Measurements from ENCODE around the gene PHLDB2. TPM values are rescaled to one million over a fixed set of nuclear protein-coding genes. Genes with fewer than 3 reads are reported as not detected.

Gene PHLDB2
- total RNA-seq, 2 experiments from 2014 or later: 2.1 TPM

DNA sequence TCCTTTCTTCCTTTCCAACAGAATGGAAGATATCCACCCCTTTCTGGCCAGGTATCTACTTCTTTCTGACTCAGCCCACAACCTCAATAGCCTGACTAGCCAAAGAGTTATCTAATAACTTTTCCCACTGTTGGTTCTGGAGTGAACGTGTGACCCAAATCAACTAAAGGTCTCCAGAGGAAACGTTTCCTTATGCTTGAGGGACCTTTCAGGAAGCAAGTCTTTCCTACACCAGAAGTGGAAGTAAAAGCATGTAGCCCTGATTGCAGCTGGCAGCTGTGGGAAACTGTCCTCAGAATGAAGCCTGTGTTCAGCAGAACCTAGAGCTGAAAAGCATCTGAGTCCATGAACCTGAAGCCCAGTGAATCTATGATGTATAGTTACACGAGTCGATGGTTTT is 34.7 kb upstream of the PHLDB2 start:
- H3K9me3 Mint-ChIP-seq: peaks cover 8% of the 10 kb centered on the region
- no peaks in the 10 kb centered on the region for H3K36me3 Mint-ChIP-seq
- DNase-seq: no peak
- POLR2A ChIA-PET: no interaction called here
- H3K27ac Mint-ChIP-seq: no peak overlapping the region
- H3K4me1 Mint-ChIP-seq (ENCODE audit: low read depth): peaks cover 3% of the 10 kb centered on the region
- no peaks in the 10 kb centered on the region for H3K27me3 Mint-ChIP-seq
- CTCF ChIA-PET: no interaction called here
- intact Hi-C loops (cut with micrococcal nuclease): no loop called here
- H3K4me3 Mint-ChIP-seq: no peak overlapping the region

DNA sequence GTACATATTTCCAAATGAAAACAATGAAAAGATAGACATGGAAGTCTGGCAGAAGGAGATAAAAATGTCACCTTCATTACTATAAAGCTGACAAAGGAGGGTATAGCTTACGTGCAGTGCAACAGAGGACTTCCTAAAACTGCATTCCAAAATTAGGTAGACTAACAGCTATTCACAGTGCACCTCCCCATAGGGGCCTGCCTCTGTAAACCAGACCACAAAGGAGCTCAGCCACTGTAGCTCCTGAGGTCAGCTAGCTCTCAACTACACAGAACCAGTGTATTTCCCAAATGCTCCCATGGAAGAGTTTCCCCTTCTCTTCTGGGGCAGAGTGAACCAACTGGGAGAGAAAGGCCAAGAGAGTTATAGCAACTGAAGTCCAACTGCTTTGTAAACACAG is 31.2 kb upstream of the PHLDB2 start:
- Mint-ChIP-seq H3K4me1 (ENCODE audit: low read depth) (peaks cover 9% of the 10 kb centered on the region), H3K27ac (no peak overlapping the region), H3K36me3 (no peaks in the 10 kb centered on the region), H3K27me3 (no peaks in the 10 kb centered on the region), H3K9me3 (no peaks in the 10 kb centered on the region), H3K4me3 (no peak overlapping the region)
- ChIA-PET POLR2A (no interaction called here), CTCF (interaction anchor here (0.7 to 1.1 kb wide), 3 partner anchors 10 to 112 kb away, joined by 3 to 4 read pairs (median 3); no protein-coding TSS in a partner anchor)
- no peak for DNase-seq
- intact Hi-C loops (cut with micrococcal nuclease): no loop called here

DNA sequence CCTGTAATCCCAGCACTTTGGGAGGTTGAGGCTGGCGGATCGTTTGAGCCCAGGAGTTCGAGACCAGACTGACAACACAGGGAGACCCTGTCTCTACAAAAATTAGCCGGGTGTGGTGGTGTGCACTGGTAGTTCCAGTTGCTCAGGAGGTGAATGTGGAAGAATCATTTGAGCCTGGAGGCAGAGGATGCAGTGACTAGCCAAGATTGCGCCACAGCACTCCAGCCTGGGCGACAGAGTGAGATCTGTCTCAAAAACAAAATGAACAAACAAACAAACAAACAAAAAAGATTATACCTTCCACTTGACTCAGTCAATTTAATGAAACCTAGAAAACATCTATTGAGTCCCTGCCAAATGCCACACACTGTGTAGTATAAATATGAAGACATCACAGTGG is 30.5 kb upstream of the PHLDB2 start:
- DNase-seq: no peak
- ChIA-PET POLR2A (no interaction called here), CTCF (interaction anchor here (1.1 kb wide), 1 partner anchor 113 kb away, joined by 3 read pairs; no protein-coding TSS in a partner anchor)
- intact Hi-C loops (cut with micrococcal nuclease): no loop called here
- no peaks in the 10 kb centered on the region for H3K27me3 Mint-ChIP-seq
- H3K9me3 Mint-ChIP-seq: no peaks in the 10 kb centered on the region
- no peak overlapping the region for H3K4me3 Mint-ChIP-seq
- H3K36me3 Mint-ChIP-seq: no peaks in the 10 kb centered on the region
- peaks cover 9% of the 10 kb centered on the region for H3K4me1 Mint-ChIP-seq (ENCODE audit: low read depth)
- no peak overlapping the region for H3K27ac Mint-ChIP-seq

DNA sequence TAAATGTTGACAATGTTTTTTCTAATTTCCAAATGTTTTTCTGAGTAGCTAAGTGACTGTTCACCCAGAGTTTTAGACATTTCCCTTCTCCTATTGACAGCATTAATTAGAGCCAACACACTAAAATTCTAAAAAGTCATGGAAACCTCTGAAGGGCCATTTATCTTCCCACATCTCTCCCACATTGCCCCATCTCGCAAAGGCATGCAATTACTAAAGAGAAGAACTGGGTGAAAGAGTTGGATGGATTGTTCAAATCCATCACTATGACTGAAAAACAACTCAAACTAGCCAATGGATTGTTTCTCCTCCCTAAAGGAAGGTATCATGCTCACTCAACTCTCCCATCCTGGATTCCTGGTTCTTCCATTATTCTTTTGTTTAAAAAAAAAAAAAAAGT is 30.0 kb upstream of the PHLDB2 start:
- Mint-ChIP-seq H3K27ac (no peak overlapping the region), H3K4me1 (ENCODE audit: low read depth) (peaks cover 9% of the 10 kb centered on the region), H3K27me3 (no peaks in the 10 kb centered on the region), H3K4me3 (no peak overlapping the region), H3K36me3 (no peaks in the 10 kb centered on the region), H3K9me3 (no peaks in the 10 kb centered on the region)
- intact Hi-C loops (cut with micrococcal nuclease): no loop called here
- CTCF ChIA-PET: no interaction called here
- POLR2A ChIA-PET: no interaction called here
- DNase-seq: no peak

DNA sequence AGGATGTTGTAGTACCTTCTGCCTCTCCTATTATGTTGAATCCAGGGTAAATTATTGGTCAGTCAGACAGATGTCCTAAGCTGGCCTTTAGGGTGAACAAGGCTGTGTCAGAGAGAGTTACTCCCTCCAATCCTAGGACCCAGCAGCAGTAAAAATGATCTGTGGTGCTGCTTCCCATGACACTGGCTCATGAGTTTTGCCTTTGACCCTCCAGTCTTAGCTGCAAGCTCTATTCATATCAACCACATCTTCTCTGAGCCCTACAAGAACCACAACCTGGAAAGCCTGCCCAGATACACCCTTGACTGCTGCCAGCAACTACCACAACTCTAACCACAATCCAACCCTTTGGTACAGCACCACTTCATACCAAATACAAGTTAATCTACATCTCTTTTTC is 27.2 kb upstream of the PHLDB2 start:
- no peaks in the 10 kb centered on the region for H3K36me3 Mint-ChIP-seq
- intact Hi-C loops (cut with micrococcal nuclease): no loop called here
- peaks cover 6% of the 10 kb centered on the region for H3K4me1 Mint-ChIP-seq (ENCODE audit: low read depth)
- no peaks in the 10 kb centered on the region for H3K27me3 Mint-ChIP-seq
- no peaks in the 10 kb centered on the region for H3K9me3 Mint-ChIP-seq
- H3K27ac Mint-ChIP-seq: no peak overlapping the region
- ChIA-PET POLR2A (no interaction called here), CTCF (no interaction called here)
- peak; percentile 53 for DNase-seq
- H3K4me3 Mint-ChIP-seq: no peak overlapping the region

DNA sequence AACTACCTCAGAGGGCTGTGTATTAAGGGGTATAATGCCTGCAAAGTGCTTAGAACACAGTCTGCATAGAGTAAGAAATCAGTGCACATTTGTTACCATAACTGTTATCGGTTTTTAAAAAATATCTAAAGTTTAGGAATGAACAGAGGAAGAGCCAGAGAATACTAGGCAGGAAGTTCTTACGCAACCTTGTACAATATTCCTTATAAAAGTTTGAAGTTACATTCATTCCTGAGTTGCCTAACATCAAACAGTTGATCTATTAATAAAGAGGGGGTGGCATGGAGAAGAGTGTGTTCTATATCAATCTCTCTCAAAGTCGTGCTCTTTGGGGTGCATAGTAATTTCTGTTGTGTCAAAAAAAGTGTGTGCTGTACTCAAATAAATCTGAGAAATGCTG is 22.0 kb upstream of the PHLDB2 start:
- no peaks in the 10 kb centered on the region for H3K27me3 Mint-ChIP-seq
- POLR2A ChIA-PET: no interaction called here
- CTCF ChIA-PET: no interaction called here
- H3K36me3 Mint-ChIP-seq: no peaks in the 10 kb centered on the region
- DNase-seq: no peak
- no peaks in the 10 kb centered on the region for H3K9me3 Mint-ChIP-seq
- H3K27ac Mint-ChIP-seq: no peak overlapping the region
- intact Hi-C loops (cut with micrococcal nuclease): no loop called here
- peaks cover under 1% of the 10 kb centered on the region for H3K4me1 Mint-ChIP-seq (ENCODE audit: low read depth)
- H3K4me3 Mint-ChIP-seq: no peak overlapping the region

DNA sequence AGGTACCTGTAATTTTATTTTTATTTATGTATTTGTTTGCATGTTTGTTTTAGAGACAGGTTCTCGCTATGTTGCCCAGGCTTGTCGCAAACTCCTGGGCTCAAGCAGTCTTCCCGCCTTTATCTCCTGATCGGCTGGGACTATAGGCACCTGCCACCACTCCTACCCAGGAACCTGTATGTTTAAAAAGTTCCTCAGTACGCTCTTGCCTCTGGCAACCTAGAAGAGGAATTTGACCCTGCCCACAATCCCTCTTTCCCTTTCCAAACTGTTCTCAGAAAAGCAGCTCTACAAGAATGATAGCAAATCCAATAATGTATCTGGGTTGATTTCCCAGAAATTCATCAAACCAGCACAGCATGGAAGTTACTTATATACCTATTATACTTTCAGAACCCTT is 20.9 kb upstream of the PHLDB2 start:
- DNase-seq: no peak
- Mint-ChIP-seq H3K4me1 (ENCODE audit: low read depth) (no peaks in the 10 kb centered on the region), H3K27me3 (no peaks in the 10 kb centered on the region), H3K36me3 (no peaks in the 10 kb centered on the region), H3K4me3 (no peak overlapping the region), H3K9me3 (no peaks in the 10 kb centered on the region), H3K27ac (no peak overlapping the region)
- intact Hi-C loops (cut with micrococcal nuclease): no loop called here
- ChIA-PET CTCF (no interaction called here), POLR2A (no interaction called here)

DNA sequence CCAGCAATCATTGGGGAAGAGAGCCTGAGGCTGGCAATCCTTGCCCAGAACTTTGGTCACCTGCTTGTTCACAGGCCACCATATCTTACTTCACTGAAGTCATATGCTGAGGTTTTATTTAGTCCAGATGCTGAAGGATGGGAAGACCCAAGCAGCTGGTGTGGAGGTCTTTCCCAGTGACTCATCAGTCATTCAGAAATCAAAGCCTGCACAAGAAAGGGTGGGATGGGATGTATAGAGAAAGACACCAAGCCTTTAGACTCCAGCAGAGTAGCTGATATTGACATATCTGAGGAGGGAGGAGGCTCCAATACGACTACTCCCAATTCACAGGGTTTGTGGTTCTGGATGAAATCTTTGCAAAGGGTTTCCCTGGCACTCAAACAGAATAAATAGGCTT is 13.0 kb upstream of the PHLDB2 start:
- H3K4me3 Mint-ChIP-seq: no peak overlapping the region
- H3K27me3 Mint-ChIP-seq: peaks cover 6% of the 10 kb centered on the region
- no peaks in the 10 kb centered on the region for H3K36me3 Mint-ChIP-seq
- intact Hi-C loops (cut with micrococcal nuclease): no loop called here
- ChIA-PET CTCF (no interaction called here), POLR2A (no interaction called here)
- no peaks in the 10 kb centered on the region for H3K4me1 Mint-ChIP-seq (ENCODE audit: low read depth)
- DNase-seq: no peak
- H3K9me3 Mint-ChIP-seq: no peaks in the 10 kb centered on the region
- H3K27ac Mint-ChIP-seq: no peak overlapping the region

DNA sequence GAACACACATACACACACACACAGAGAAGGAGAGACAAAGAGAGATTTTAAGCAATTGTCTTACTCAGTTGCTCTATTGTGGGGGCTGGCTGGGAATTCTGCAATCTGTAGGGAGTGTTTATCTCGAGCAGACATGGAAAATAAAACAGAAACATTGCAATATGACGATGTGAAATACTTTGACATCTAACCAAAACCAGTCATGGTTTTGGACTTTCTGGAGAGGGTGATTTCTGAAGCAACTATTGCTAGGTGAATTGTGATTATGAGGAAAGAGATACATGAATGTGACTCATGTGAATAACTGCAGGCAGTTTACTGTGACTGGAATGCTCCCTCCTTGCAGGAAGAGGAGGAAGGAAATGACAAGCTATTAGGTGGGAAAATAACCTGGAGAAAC is 12.3 kb upstream of the PHLDB2 start:
- Mint-ChIP-seq H3K36me3 (no peaks in the 10 kb centered on the region), H3K9me3 (no peaks in the 10 kb centered on the region), H3K4me1 (ENCODE audit: low read depth) (peaks cover 4% of the 10 kb centered on the region), H3K4me3 (no peak overlapping the region), H3K27ac (no peak overlapping the region), H3K27me3 (peaks cover 6% of the 10 kb centered on the region)
- ChIA-PET POLR2A (no interaction called here), CTCF (no interaction called here)
- DNase-seq: no peak
- intact Hi-C loops (cut with micrococcal nuclease): no loop called here

DNA sequence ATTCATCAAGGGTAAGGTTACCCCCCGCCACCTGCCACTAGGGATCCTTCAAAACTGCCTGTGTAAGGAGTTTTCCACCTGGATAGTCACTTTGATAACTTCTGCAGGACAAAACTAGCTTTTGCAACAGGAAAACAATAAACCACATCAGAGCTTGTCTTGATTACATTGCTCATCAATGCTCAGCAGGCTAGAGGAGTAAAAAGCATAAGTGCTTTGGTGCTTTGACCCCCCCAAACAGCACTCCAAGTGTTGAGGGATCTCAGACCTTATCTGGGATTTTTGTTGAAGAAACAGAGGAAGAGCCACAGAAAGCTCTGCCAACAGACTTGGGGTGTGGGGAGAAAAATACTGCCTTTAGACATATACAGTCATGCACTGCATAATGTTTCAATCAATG is 10.8 kb upstream of the PHLDB2 start:
- CTCF ChIA-PET: interaction anchor here (1.8 kb wide), 1 partner anchor 12 kb away, joined by 5 read pairs; no protein-coding TSS in a partner anchor
- Mint-ChIP-seq H3K27me3 (peaks cover 6% of the 10 kb centered on the region), H3K4me3 (no peak overlapping the region), H3K9me3 (no peaks in the 10 kb centered on the region), H3K36me3 (no peaks in the 10 kb centered on the region), H3K27ac (no peak overlapping the region), H3K4me1 (ENCODE audit: low read depth) (peaks cover 9% of the 10 kb centered on the region)
- POLR2A ChIA-PET: no interaction called here
- DNase-seq: no peak
- intact Hi-C loops (cut with micrococcal nuclease): no loop called here

DNA sequence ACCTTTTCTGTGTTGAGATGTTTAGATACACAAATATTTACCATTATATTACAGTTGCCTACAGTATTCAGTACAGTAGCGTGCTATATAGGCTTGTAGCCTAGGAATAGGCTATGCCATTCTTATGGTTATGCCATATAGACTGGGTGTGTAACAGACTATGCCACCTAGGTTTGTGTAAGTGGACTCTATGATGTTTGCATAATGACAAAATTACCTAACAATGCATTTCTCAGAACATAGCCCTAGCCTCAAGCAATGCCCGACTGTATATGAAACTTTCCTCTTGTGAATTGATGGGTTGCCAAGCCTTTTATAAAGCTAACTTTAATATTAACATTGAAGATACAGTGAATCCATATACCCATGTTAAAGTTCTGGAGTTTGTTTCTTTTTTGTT is 10.3 kb upstream of the PHLDB2 start:
- CTCF ChIA-PET: interaction anchor here (1.8 kb wide), 1 partner anchor 12 kb away, joined by 5 read pairs; no protein-coding TSS in a partner anchor
- no peaks in the 10 kb centered on the region for H3K9me3 Mint-ChIP-seq
- H3K4me1 Mint-ChIP-seq (ENCODE audit: low read depth): peaks cover 9% of the 10 kb centered on the region
- DNase-seq: no peak
- H3K4me3 Mint-ChIP-seq: no peak overlapping the region
- no peak overlapping the region for H3K27ac Mint-ChIP-seq
- intact Hi-C loops (cut with micrococcal nuclease): no loop called here
- H3K27me3 Mint-ChIP-seq: peaks cover 6% of the 10 kb centered on the region
- H3K36me3 Mint-ChIP-seq: no peaks in the 10 kb centered on the region
- POLR2A ChIA-PET: no interaction called here

DNA sequence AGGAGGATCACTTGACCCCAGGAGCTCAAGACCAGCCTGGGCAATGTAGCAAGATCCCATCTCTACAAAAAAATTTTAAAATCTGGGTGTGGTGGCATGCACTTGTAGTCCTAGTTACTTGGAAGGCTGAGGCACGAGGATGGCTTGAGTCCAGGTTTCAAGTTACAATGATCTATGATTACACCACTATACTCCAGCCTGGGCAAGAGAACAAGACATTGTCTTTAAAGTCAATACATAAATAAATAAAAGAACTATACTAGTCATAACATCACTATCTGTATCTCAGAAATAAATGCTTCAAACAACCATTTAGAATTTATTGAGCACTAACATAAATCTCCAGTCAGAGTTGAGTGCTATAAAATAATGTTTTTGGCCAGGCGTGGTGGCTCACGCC is 8.5 kb upstream of the PHLDB2 start:
- no peaks in the 10 kb centered on the region for H3K36me3 Mint-ChIP-seq
- no peak overlapping the region for H3K27ac Mint-ChIP-seq
- DNase-seq: no peak
- POLR2A ChIA-PET: no interaction called here
- CTCF ChIA-PET: no interaction called here
- no peaks in the 10 kb centered on the region for H3K27me3 Mint-ChIP-seq
- intact Hi-C loops (cut with micrococcal nuclease): no loop called here
- no peak overlapping the region for H3K4me3 Mint-ChIP-seq
- H3K9me3 Mint-ChIP-seq: no peaks in the 10 kb centered on the region
- H3K4me1 Mint-ChIP-seq (ENCODE audit: low read depth): peaks cover 9% of the 10 kb centered on the region

DNA sequence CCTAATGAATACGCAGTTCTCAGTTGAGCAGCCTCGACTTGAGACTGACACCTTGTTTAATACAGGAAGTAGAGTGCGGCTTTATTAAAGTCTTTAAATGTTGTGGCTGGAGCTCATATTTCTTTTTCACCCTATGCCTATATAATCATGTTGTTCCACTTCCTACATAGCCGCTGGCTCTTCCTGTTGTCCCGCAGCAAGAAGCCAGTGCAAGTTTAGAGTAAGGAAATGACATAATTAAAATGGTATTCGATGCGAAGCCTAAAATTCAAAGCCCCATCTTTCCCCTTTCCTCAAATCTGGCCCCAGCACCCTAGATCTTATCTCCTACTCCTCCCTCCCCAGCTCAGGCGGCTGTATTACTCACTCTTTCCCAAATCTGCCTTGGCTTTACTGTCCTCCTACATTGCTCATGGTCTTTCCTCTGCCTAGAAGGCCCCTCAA is 7.5 kb upstream of the PHLDB2 start:
- H3K4me3 Mint-ChIP-seq: no peak overlapping the region
- H3K4me1 Mint-ChIP-seq (ENCODE audit: low read depth): peaks cover 9% of the 10 kb centered on the region
- H3K27ac Mint-ChIP-seq: no peak overlapping the region
- CTCF ChIA-PET: no interaction called here
- no peaks in the 10 kb centered on the region for H3K36me3 Mint-ChIP-seq
- intact Hi-C loops (cut with micrococcal nuclease): no loop called here
- H3K9me3 Mint-ChIP-seq: no peaks in the 10 kb centered on the region
- POLR2A ChIA-PET: interaction anchor here (0.6 kb wide), 1 partner anchor 88 kb away, joined by 3 read pairs; no protein-coding TSS in a partner anchor
- DNase-seq: no peak
- no peaks in the 10 kb centered on the region for H3K27me3 Mint-ChIP-seq

DNA sequence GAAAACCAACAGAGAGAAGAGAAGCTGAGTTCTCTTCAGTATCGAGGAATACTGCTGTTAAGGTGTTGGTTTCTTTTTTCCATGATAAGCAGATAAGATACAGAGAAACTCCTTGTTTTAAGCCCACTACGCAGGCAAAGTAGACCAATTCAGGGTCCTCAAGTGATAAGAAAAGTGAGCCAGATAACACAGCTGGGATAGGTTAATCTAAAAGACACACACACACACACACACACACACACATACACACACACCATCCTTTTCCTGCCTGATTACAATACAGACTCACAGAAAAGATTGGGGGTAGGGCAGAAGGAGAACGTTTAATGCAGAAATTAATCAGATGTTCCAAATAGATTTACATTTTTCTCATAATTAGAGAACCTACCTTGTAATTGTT is 6.5 kb upstream of the PHLDB2 start:
- Mint-ChIP-seq H3K27me3 (peaks cover 2% of the 10 kb centered on the region), H3K27ac (no peak overlapping the region), H3K36me3 (no peaks in the 10 kb centered on the region), H3K4me3 (no peak overlapping the region), H3K9me3 (no peaks in the 10 kb centered on the region), H3K4me1 (ENCODE audit: low read depth) (peaks cover 9% of the 10 kb centered on the region)
- ChIA-PET POLR2A (no interaction called here), CTCF (interaction anchor here (0.6 kb wide), 1 partner anchor 25 kb away, joined by 4 read pairs; no protein-coding TSS in a partner anchor)
- intact Hi-C loops (cut with micrococcal nuclease): no loop called here
- DNase-seq: no peak
